Osteocyte (in vitro differentiated cells): Measurements from ENCODE around the gene ENAH. TPM values are rescaled to one million over a fixed set of nuclear protein-coding genes. Genes with fewer than 3 reads are reported as not detected.

Experiments used
- DNase-seq: peaks from one replicate; pipeline ENCODE4 v3.0.0; 2021; ENCODE audit warnings: mixed read lengths; ENCODE audit not compliant: unreplicated experiment; ENCODE audit errors: extremely low spot score
- H3K27ac Mint-ChIP-seq: one replicate; pipeline ENCODE4 v1.8.0; 2021; ENCODE audit warnings: mild to moderate bottlenecking, mixed read lengths; ENCODE audit not compliant: unreplicated experiment
- H3K27me3 Mint-ChIP-seq: one replicate; pipeline ENCODE4 v1.8.0; 2021; ENCODE audit warnings: mixed read lengths; ENCODE audit not compliant: unreplicated experiment
- H3K36me3 Mint-ChIP-seq: one replicate; pipeline ENCODE4 v1.8.0; 2021; ENCODE audit warnings: mixed read lengths; ENCODE audit not compliant: unreplicated experiment
- H3K4me1 Mint-ChIP-seq: one replicate; pipeline ENCODE4 v1.8.0; 2021; ENCODE audit warnings: mixed read lengths; ENCODE audit not compliant: unreplicated experiment
- H3K4me3 Mint-ChIP-seq: one replicate; pipeline ENCODE4 v1.8.0; 2021; ENCODE audit warnings: mild to moderate bottlenecking, moderate library complexity, mixed read lengths; ENCODE audit not compliant: unreplicated experiment
- H3K9me3 Mint-ChIP-seq: one replicate; pipeline ENCODE4 v1.8.0; 2021; ENCODE audit warnings: mixed read lengths; ENCODE audit not compliant: unreplicated experiment
- CTCF ChIP-seq: fragments of 200-600 bp; sonication (generic); IDR thresholded peaks from 2 replicates; pipeline ENCODE4 v1.5.0; 2021; ENCODE audit warnings: antibody characterized with exemption, mild to moderate bottlenecking, moderate library complexity
- total RNA-seq: library from RNA; stranded (reverse); gene quantifications from 2 replicates; pipeline ENCODE4 v1.2.1, GENCODE V29; 2021

The ENAH gene
- total RNA-seq, 1 donor from 2014 or later: 232 TPM

- DNase-seq: no peak
Measured at GRCh38 chr1:225685476-225686176, 32.7 kb upstream of the ENAH start.

GRCh38 chr1:225684741-225685140, 31.8 kb upstream of the ENAH start:
- no peak for TF ChIP-seq CTCF
- no peaks in the 10 kb centered on the region for H3K27me3 Mint-ChIP-seq
- H3K27ac Mint-ChIP-seq: no peak overlapping the region

More at GRCh38 chr1:225685476-225686176, 32.7 kb upstream of the ENAH start:
- no peak for TF ChIP-seq CTCF
- H3K27me3 Mint-ChIP-seq: no peaks in the 10 kb centered on the region
- no peak overlapping the region for H3K27ac Mint-ChIP-seq
- H3K9me3 Mint-ChIP-seq: no peaks in the 10 kb centered on the region
- H3K4me1 Mint-ChIP-seq: peaks cover 7% of the 10 kb centered on the region
- peaks cover 2% of the 10 kb centered on the region for H3K36me3 Mint-ChIP-seq
- no peak overlapping the region for H3K4me3 Mint-ChIP-seq

GRCh38 chr1:225681231-225681630, 28.3 kb upstream of the ENAH start:
- no peaks in the 10 kb centered on the region for H3K27me3 Mint-ChIP-seq
- no peaks in the 10 kb centered on the region for H3K9me3 Mint-ChIP-seq
- DNase-seq: no peak
- H3K36me3 Mint-ChIP-seq: peaks cover 2% of the 10 kb centered on the region
- peaks cover 3% of the 10 kb centered on the region for H3K4me1 Mint-ChIP-seq
- no peak overlapping the region for H3K4me3 Mint-ChIP-seq
- TF ChIP-seq CTCF: no peak
- no peak overlapping the region for H3K27ac Mint-ChIP-seq

More at GRCh38 chr1:225684741-225685140, 31.8 kb upstream of the ENAH start:
- H3K4me1 Mint-ChIP-seq: peaks cover 7% of the 10 kb centered on the region
- H3K4me3 Mint-ChIP-seq: no peak overlapping the region
- H3K9me3 Mint-ChIP-seq: no peaks in the 10 kb centered on the region
- DNase-seq: no peak
- H3K36me3 Mint-ChIP-seq: peaks cover 2% of the 10 kb centered on the region

- no peaks in the 10 kb centered on the region for H3K4me1 Mint-ChIP-seq
- no peaks in the 10 kb centered on the region for H3K36me3 Mint-ChIP-seq
- H3K27me3 Mint-ChIP-seq: no peaks in the 10 kb centered on the region
- H3K27ac Mint-ChIP-seq: no peak overlapping the region
- no peak for TF ChIP-seq CTCF
- DNase-seq: no peak
- H3K4me3 Mint-ChIP-seq: no peak overlapping the region
- no peaks in the 10 kb centered on the region for H3K9me3 Mint-ChIP-seq
Measured at GRCh38 chr1:225678545-225678944, 25.6 kb upstream of the ENAH start.

GRCh38 chr1:225677350-225678124, 24.6 kb upstream of the ENAH start:
- no peak overlapping the region for H3K4me3 Mint-ChIP-seq
- no peaks in the 10 kb centered on the region for H3K36me3 Mint-ChIP-seq

More at GRCh38 chr1:225677350-225678124, 24.6 kb upstream of the ENAH start:
- Mint-ChIP-seq H3K27me3 (no peaks in the 10 kb centered on the region), H3K4me1 (no peaks in the 10 kb centered on the region), H3K9me3 (no peaks in the 10 kb centered on the region), H3K27ac (no peak overlapping the region)
- no peak for DNase-seq
- no peak for TF ChIP-seq CTCF
